ENCODE measurements around the gene IMMP2L. TPM values are rescaled to one million over a fixed set of nuclear protein-coding genes. Genes with fewer than 3 reads are reported as not detected.

The IMMP2L gene
- total and polyA plus RNA-seq, 2 of the 8 experiments (the other 6 are each of a cell fraction or from before 2014, with no cell fraction given) = 2.3 to 10.1 TPM

- Histone ChIP-seq H3K27me3 (replicated peaks in 1 of 4; ENCODE audit: control insufficient read depth in 3 of 4, extremely low read depth in 1 of 4, insufficient read depth in 3 of 4, low read length in 3 of 4) (no peaks in the 10 kb centered on the region), H2BK20ac (ENCODE audit: low read length) (no peak overlapping the region), H3K79me1 (ENCODE audit: low read depth, low read length) (no peaks in the 10 kb centered on the region), H4K20me1 (replicated peaks in 1 of 2; ENCODE audit: control insufficient read depth in 1 of 2, insufficient read depth in 2 of 2, low read length in 2 of 2) (no peaks in the 10 kb centered on the region), H4K5ac (ENCODE audit: insufficient read length, low read depth, low read length) (no peak overlapping the region), H3K36me3 (ENCODE audit: control insufficient read depth in 2 of 4, insufficient read depth in 4 of 4, low read length in 3 of 4) (no peaks in the 10 kb centered on the region), H2AFZ (ENCODE audit: low read length) (no peak overlapping the region), H3K23ac (ENCODE audit: insufficient read length) (no peak overlapping the region), H3K79me2 (ENCODE audit: control insufficient read depth in 1 of 2, insufficient read depth in 2 of 2, low read length in 2 of 2) (no peaks in the 10 kb centered on the region), H3K14ac (ENCODE audit: insufficient read length) (no peak overlapping the region), H2AK5ac (ENCODE audit: low read depth, low read length) (no peak overlapping the region), H2BK15ac (ENCODE audit: low read length) (no peak overlapping the region), H3K23me2 (ENCODE audit: low read depth, low read length) (no peaks in the 10 kb centered on the region), H3K18ac (ENCODE audit: extremely low read depth, low read length) (no peak overlapping the region), H4K8ac (ENCODE audit: extremely low read depth, insufficient read depth, low read length) (no peak overlapping the region), H2BK5ac (ENCODE audit: low read depth, low read length) (no peak overlapping the region), H3K56ac (replicated peaks; ENCODE audit: insufficient read length, low read depth, low read length) (no peak overlapping the region), H3K27ac (ENCODE audit: low read depth, low read length) (no peak overlapping the region), H3K9ac (replicated peaks in 1 of 4; ENCODE audit: extremely low read depth in 1 of 4, low read depth in 3 of 4, low read length in 3 of 4) (no peak overlapping the region), H2BK120ac (replicated peaks; ENCODE audit: low read depth, low read length) (no peak overlapping the region), H2BK12ac (ENCODE audit: low read depth, low read length) (no peak overlapping the region), H3K4me1 (replicated peaks in 1 of 4; ENCODE audit: control insufficient read depth in 3 of 4, insufficient read depth in 4 of 4, low read length in 3 of 4) (peaks cover 0 to 9% (median 3%) of the 10 kb centered on the region in 4 experiments; a peak in 5 of 7 replicates), H3K4ac (replicated peaks; ENCODE audit: insufficient read length, low read depth, low read length) (no peak overlapping the region), H3K9me3 (ENCODE audit: insufficient read depth in 2 of 2, low read depth in 1 of 2, low read length in 1 of 2) (no peaks in the 10 kb centered on the region), H3K4me3 (ENCODE audit: extremely low read depth in 1 of 4, insufficient read depth in 2 of 4, low read depth in 3 of 4, low read length in 4 of 4) (no peak overlapping the region), H3K4me2 (ENCODE audit: insufficient read depth in 1 of 2, low read depth in 2 of 2, low read length in 2 of 2) (no peak overlapping the region), H4K91ac (replicated peaks; ENCODE audit: insufficient read length, low read length) (no peak overlapping the region)
- CTCF ChIA-PET (ENCODE audit: partially characterized antibody) = no interaction called here
- POLR2A ChIA-PET (ENCODE audit: partially characterized antibody) = no interaction called here
- 74% methylated on average over 4 of the region's 4 CpGs; no CpG with 5 or more reads in 1 of the 2 experiments for WGBS, 2 experiments (ENCODE audit: extremely low coverage in 1 of 2, insufficient coverage in 1 of 2, insufficient read length in 1 of 2, insufficient replicate concordance in 2 of 2, low coverage in 1 of 2, low lambda C conversion rate in 2 of 2, missing lambda C conversion rate in 1 of 2)
- TF ChIP-seq POLR2A (IDR thresholded peaks at IDR 0.05; ENCODE audit: control extremely low read depth in 1 of 2, low read depth in 2 of 2, low read length in 2 of 2) (no peak), EZH2 (IDR thresholded peaks at IDR 0.05; ENCODE audit: low read depth, low read length, severe bottlenecking) (no peak), GTF2F1 (IDR thresholded peaks at IDR 0.05; ENCODE audit: borderline replicate concordance, low read depth, low read length) (no peak), EGR1 (IDR thresholded peaks at IDR 0.05; ENCODE audit: borderline replicate concordance, low read depth, low read length) (no peak), CBX8 (IDR thresholded peaks at IDR 0.05; ENCODE audit: borderline replicate concordance, low read depth, low read length) (no peak), CHD1 (IDR thresholded peaks at IDR 0.05; ENCODE audit: low read depth, low read length) (no peak), CEBPB (IDR thresholded peaks at IDR 0.05; ENCODE audit: low read depth, low read length) (no peak), TAF1 (IDR thresholded peaks at IDR 0.05; ENCODE audit: low read depth, low read length) (no peak), SIN3A (conservative IDR thresholded peaks at IDR 0.05 in 1 of 2, IDR thresholded peaks at IDR 0.05 in 1 of 2; ENCODE audit: low read depth in 1 of 2, low read length in 2 of 2) (no peak)
- DNase-seq (ENCODE audit: low read depth in 1 of 2, low spot score in 2 of 2) = no peak
- no peak for FAIRE-seq
Observed at GRCh38 chr7:111027396-111027795, 534.9 kb downstream of the IMMP2L start.

Measured in H1 (cell line).